ENCODE data around the gene CLIC5. TPM values are rescaled to one million over a fixed set of nuclear protein-coding genes. Genes with fewer than 3 reads are reported as not detected.

Gene CLIC5
- polyA plus RNA-seq, 5 donors, result 6.7 to 16.6 (median 10.2) TPM

DNA sequence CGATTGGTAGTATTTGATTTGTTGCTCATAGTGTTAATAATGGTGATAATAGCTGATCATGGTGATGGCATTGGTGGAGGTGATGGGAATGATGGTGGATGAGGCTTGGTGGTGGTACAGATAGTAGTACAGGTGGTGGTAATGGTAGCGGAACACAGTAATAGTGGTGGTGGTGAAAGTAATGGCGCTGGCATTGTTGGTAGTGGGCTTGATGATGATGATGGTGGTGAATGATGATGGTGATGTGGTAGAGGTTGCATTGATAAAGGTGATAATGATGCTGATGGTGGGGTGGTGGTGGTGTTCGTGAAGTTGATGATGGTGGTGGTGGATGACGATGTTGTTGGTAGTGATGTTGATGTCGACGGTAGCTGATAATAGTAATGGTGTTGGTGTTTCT is 24.6 kb upstream of the CLIC5 start:
- no peak for DNase-seq

DNA sequence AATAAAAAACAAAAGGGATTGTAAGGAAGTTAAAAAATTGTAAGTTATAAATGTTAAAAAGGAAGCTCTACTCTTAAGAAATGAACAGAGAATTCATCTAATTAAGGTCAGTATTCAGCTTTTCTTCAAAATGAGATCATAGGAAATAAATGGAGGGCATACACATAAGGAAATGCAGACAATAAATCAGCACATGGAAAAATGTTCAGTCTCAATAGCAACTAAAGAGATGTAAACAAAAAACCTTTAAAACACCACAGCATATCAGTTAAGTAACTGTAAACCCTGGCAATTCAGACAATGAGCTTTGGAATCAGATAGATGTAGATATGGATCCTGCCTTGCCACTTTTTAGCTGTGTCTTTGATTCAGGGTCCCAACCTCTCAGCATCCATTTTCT is 24.0 kb upstream of the CLIC5 start:
- no peak for DNase-seq

- no peak for DNase-seq
These were observed 21.3 kb upstream of the CLIC5 start for GRCh38 chr6:46036911-46037310.

DNA sequence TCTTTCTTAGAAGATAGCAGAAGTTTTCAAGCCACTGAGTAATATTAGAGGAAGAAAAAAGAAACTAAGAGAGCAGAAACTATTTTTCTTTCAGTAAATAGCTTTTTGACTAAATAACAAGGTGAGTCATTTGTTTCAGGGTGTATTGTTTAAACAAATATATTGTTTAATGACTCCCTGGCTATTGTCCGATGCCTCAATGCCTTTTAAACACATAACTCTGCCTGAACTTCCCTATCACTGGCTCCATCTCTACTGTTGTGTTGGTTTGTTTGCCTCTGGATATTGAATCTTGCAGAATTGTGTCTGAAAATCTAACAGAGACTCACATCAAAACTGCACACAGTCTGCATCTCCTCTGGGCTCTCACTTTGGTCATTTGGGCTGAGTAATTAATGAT is 19.6 kb upstream of the CLIC5 start:
- DNase-seq, result no peak

DNA sequence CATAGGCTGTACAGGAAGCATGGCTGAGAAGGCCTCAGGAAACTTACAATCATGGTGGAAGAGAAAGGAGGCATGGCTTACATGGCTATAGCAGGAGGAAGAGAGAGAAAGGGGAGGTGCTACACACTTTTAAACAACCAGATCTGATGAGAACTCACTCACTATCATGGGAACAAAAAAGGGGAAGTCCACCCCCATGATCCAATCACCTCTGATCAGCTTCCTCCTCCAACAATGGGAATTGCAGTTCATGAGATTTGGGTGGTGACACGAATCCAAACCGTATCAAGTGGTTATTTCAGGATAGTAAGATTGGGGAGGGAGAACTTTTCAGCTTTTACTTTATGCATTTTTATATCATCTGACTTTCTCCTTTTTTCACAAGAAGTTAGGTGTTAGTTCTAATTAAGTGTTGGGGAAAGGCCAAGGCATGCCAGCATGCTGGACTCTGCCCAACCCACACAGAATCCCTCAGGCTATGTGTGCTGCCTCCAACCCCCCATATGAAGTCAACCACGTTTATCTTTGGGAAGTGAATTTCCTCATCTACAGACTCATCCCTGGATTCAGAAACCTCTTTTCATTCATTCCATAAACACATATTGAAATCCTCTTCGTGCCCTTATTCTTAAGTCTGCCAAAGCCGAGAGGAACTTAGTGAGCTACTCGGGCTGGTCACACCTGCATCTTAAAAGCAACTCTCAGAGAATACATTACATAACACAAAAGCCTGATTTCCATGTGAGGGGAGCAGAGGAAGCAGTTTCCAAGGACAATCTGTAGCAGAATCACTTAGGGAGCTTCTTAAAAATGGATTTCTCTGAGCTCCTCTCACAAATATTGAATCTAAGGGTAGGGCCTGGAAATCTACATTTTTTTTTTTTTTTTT is 16.7 kb upstream of the CLIC5 start:
- no peak for DNase-seq

DNA sequence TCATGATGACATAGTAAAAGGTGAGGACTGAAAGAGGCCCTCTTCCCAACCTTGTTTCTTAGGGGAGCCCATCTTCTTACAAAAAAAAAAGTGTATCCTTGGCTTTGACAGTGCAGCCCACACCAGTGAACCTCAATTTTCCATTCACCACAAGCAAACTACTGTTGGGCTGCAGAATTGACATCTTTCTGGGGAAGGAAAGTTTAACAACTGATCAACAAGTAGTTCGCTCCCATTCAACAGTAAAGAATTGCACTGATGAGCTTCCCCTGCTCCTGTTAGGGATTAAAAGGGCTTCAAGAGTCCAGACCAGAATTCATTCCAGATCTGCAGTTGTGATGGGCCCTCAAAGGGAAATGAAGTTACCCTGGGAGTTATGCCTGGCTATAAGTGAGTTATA is 13.9 kb upstream of the CLIC5 start:
- no peak for DNase-seq

DNA sequence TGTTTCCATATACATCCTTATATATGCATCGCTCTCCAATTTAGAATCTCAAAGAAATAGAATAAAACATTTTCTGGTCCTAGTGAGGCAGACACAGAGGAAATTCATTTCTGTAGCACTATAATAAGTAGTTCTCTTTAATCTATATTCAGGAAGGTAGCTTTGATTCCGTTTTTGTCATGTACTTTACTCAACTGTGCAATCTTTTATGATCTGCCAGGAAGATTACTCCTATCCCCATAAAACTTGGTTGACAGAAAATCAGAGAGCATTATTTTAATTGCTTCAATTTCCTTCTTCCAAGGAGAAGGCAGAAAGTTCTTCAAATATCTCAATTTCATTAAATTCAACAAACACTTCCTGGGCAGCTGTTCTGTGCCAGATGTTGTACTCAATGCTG is 10.6 kb upstream of the CLIC5 start:
- no peak for DNase-seq

GRCh38 chr6:46025573-46025972 is 9.9 kb upstream of the CLIC5 start:
- no peak for DNase-seq

DNA sequence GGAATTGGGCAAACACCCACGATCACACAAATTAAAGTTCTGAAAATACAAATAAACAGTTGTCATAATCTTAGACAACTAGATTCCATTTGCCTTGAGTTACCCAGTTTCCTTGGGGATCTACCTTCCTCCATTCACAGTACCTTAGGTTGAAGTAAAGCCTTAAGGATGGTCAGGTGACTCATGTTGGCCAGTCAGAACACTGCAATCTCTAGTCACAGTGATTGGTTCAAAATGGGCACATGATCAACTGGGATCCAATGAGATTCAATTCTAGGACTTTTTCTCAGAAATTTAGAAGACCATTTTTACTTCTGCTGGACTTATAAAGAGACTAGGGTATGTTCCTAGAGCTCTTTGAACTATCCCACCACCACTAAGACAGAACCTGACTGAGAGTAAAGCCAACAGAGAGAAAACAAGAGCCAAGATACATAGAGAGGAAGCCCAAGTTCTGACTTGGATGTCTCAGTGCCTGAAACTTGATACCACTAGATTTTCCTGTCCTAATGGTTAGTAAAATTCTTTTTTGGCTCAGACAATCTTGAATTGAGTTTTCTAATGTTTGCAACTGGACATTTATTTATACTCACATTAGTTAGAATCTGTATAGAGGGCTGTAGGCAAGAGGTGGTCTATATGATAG is 8.6 kb upstream of the CLIC5 start:
- no peak for DNase-seq

- no peak for DNase-seq
These were observed 7.7 kb upstream of the CLIC5 start for GRCh38 chr6:46023216-46023915.

DNA sequence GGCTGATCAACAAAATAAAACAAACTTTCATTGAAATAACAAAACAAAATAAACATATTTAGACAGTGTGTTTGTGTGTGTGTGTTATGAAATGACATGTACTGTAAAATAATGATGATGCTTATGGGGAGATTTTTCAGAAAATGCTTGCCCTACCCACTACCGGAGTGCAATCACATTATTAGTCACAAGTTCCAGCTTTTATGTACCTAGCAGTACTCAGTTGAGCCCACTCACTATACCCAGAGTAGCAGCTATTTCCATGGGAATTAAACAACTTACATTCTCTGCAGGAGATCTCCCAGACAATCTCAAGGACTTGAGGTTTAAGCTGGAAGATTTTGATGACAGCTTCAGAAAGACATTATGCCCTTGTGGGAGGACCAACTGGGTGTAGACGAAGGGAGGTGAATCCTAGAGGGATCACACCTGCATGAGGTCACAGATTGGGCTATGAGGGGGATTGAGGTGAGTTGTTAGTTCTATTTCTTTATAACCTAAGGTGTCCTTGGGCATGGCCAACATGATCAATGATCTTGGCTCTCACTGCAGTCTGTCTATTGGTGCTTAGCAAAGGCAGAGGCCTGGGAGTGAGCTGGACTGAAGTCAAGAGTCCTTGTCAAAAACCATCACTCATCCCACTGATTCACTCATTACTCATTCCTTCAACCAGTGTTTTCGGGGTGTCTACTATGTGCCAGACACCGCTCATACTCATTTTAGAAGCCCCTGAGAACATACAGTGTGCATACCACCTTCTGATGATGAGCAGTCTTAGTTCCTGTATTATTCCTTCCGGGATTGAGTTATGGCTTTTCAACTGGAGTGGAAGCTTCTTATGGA is 6.7 kb upstream of the CLIC5 start:
- no peak for DNase-seq

GRCh38 chr6:46017726-46018125 is 2.1 kb upstream of the CLIC5 start:
- no peak for DNase-seq

- no peak for DNase-seq
These were observed 476 bp upstream of the CLIC5 start for GRCh38 chr6:46016063-46016608.

GRCh38 chr6:46014511-46015118 is 1.0 kb downstream of the CLIC5 start:
- DNase-seq, result no peak

DNA sequence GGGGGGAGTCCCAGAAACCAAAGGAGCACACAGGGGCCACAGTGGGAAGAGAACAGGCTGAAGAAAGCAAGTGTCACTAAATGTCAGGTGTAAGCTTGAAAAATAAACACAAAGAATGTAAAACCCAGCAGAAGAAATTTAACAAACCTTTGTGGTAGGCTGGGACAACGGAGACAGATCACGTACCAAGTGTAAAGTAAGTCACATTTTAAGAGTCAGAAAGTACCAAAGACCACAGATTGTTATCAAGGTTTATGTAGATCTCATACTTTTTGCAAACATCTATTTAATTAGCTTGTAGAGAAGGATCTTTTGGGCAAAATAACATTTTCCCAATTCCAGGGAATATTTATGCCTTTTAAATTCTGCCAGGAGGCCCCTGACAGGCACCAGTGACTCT is 1.6 kb downstream of the CLIC5 start:
- no peak for DNase-seq

- no peak for DNase-seq
These were observed 2.0 kb downstream of the CLIC5 start for GRCh38 chr6:46013639-46014038.

DNA sequence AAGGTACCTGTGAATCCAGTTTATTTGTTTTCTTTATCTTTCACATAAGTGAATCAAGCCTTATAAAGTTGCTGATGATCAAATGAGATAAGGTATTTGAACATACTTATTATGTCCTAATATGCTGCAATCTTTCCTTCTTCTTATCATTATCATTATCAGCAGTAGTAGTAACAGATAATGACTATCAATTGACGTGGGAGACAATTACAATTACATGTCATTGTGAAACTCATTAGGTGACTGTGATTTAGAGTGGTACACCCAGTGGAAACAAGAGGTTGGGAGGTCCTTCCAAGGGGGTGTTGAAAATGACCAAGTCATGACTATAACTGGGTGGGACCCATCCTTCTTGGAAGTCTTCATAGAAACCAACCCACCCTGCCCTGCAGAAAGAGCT is 2.8 kb downstream of the CLIC5 start:
- no peak for DNase-seq

DNA sequence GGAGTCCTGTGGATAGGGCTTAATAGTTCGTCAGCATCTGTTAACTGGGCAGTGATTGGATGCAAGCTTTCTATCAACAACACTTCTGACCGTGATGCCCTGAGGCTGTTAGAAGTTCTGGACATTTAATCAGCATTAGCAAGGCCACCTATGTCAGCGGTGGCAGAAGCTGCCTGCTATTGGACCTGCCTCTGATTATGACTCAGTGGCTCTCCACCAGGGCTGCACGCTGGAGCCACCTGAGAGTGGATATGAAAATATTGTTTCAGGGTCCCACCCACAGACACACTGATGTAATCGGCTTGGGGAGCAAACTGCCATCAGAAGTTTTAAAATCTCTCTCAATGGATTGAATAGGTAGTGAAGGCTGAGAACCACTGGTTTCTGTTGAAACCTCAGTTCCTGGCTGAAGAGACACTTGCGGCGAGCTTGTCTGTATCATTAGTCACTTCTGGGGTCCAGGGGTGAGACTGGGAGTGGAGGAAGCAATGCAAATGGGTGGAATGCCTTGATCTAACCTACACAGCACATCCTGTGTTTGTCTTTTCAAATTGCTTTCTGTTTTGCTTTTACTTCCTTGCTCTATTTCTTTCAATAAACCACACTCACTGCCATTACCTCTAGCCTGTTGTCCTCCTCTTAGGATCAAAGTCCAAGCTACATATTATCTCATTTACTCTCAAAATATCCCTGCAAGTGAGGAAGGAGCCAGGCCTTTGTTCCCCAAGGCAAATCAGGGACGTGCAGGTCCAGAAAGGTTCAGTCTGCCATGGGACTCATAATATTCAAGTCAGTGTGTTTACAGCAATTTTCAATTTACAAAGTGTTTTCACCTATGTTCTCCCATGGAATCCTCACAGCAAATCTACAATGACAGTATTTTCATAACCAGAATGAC is 4.2 kb downstream of the CLIC5 start:
- no peak for DNase-seq

DNA sequence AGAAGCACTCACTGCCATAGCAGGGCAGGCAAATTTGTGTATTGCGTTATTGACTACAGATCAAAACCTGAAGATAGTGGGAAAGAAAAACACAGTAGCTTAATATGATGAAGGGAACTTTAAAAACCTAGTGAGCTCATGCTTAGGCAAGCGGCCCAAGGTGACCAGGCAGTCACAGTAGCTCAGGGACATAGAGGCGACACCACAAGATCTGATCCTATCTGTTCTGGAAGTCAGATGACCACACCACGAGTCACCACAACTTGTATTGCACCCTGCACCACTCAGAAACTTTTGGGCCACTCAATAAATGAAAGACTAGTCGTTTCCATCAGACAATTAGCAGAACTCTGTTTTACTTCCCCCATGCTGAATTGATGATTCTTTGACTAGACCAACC is 4.9 kb downstream of the CLIC5 start:
- DNase-seq, result no peak

DNA sequence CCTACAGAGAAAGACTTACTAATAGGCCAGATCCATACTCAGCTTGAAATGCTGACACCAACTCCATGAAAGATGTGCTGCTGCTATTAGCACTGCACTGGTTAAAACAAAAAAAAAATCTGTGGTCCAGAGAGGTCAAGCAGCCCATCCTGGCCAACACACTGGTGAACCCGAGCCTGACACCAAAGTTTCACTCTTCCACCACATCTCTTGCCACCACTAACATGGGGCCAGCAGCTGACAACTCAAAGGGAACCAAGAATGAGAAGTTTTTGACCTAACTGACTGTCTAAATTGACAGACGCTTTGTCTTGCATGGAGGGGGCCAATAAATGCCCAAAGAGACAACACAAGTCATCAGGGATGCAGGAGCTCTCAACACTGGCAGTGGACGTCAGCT is 5.4 kb downstream of the CLIC5 start:
- DNase-seq, result no peak

Measured in right lung (tissue), 5 donors.